AML-193 (cell line): ENCODE measurements around the gene CAPN10.
A peak's percentile ranks its signal among the peaks of the same experiment; 100 is the strongest.

Experiments used
- DNase-seq, 2 experiments: peaks; one replicate each; lab custom pipeline; 2025; lab: John Stamatoyannopoulos, UW

Gene CAPN10

GRCh38 chr2:240574386-240575100 is 12.0 kb upstream of the CAPN10 start:
- DNase-seq = no peak

GRCh38 chr2:240575101-240575965 is 11.2 kb upstream of the CAPN10 start:
- no peak for DNase-seq

GRCh38 chr2:240576036-240576435 is 10.5 kb upstream of the CAPN10 start:
- no peak for DNase-seq

GRCh38 chr2:240576436-240577205 is 9.9 kb upstream of the CAPN10 start:
- no peak for DNase-seq

- DNase-seq = no peak
Observed at GRCh38 chr2:240577281-240578109, 9.0 kb upstream of the CAPN10 start.

GRCh38 chr2:240578110-240578450 is 8.5 kb upstream of the CAPN10 start:
- no peak for DNase-seq

- DNase-seq = no peak
Observed at GRCh38 chr2:240578488-240578887, 8.0 kb upstream of the CAPN10 start.

- no peak for DNase-seq
Observed at GRCh38 chr2:240579071-240579762, 7.3 kb upstream of the CAPN10 start.

GRCh38 chr2:240579771-240580614 is 6.5 kb upstream of the CAPN10 start:
- peak; percentile 57 to 59 for DNase-seq

GRCh38 chr2:240581811-240582210 is 4.7 kb upstream of the CAPN10 start:
- no peak for DNase-seq

- no peak for DNase-seq
Observed at GRCh38 chr2:240582781-240583180, 3.8 kb upstream of the CAPN10 start.

- no peak for DNase-seq
Observed at GRCh38 chr2:240583774-240584173, 2.8 kb upstream of the CAPN10 start.

GRCh38 chr2:240584486-240585031 is 2.0 kb upstream of the CAPN10 start:
- peak; percentile 59 to 61 for DNase-seq

- no peak for DNase-seq
Observed at GRCh38 chr2:240585101-240585500, 1.4 kb upstream of the CAPN10 start.

- DNase-seq = no peak
Observed at GRCh38 chr2:240585681-240586197, 795 bp upstream of the CAPN10 start.

GRCh38 chr2:240586919-240587800 is 626 bp downstream of the CAPN10 start:
- peak; percentile 8 to 12 for DNase-seq

GRCh38 chr2:240588006-240588655 is 1.6 kb downstream of the CAPN10 start:
- DNase-seq = no peak

GRCh38 chr2:240588669-240589068 is 2.1 kb downstream of the CAPN10 start:
- no peak for DNase-seq
